ENCODE measurements around the gene PKNOX2. TPM values are rescaled to one million over a fixed set of nuclear protein-coding genes. Genes with fewer than 3 reads are reported as not detected.
A peak's percentile ranks its signal among the peaks of the same experiment; 100 is the strongest.

PKNOX2 gene
- total and polyA plus RNA-seq, 2 of the 4 experiments (the other 2 are of a cell fraction) = 0.72 to 2.3 TPM

GRCh38 chr11:125479137-125479536 is 314.6 kb downstream of the PKNOX2 start:
- no peak for DNase-seq
- H3K4me1 ChIP-seq (ENCODE audit: control insufficient read depth, insufficient read depth, low read length) = no peaks in the 10 kb centered on the region
- dilution Hi-C loops (cut with HindIII; ENCODE audit: low sequenced_read_pairs, unreplicated experiment) = no loop called here

More at GRCh38 chr11:125479137-125479536, 314.6 kb downstream of the PKNOX2 start:
- H3K9me3 ChIP-seq (ENCODE audit: control insufficient read depth, insufficient read depth, low read length) = no peaks in the 10 kb centered on the region
- BruUV-seq (replicated peaks) = no TSS peak
- no peak overlapping the region for H3K27ac ChIP-seq (ENCODE audit: insufficient read depth, low read length)
- H2BK15ac ChIP-seq (ENCODE audit: low read depth, low read length) = no peak overlapping the region
- no peak overlapping the region for H2BK120ac ChIP-seq (ENCODE audit: low read depth, low read length)
- H3K4me3 ChIP-seq (ENCODE audit: insufficient read depth, low read depth, low read length) = no peak overlapping the region
- H2AFZ ChIP-seq (replicated peaks; ENCODE audit: low read length, poor library complexity) = no peak overlapping the region
- no peak overlapping the region for H4K91ac ChIP-seq (ENCODE audit: insufficient read depth, low read depth, low read length)
- H3K9me1 ChIP-seq (ENCODE audit: insufficient read depth, low read length) = no peaks in the 10 kb centered on the region
- H3K56ac ChIP-seq (ENCODE audit: extremely low read depth, insufficient read depth, low read length) = no peak overlapping the region
- H2BK20ac ChIP-seq (ENCODE audit: low read depth, low read length) = no peak overlapping the region
- WGBS, 2 experiments (ENCODE audit: extremely low coverage in 2 of 2, insufficient read length in 1 of 2) = no CpG with 5 or more reads among the region's 3 CpGs
- H3K27me3 ChIP-seq (ENCODE audit: control insufficient read depth, insufficient read depth, low read length) = no peaks in the 10 kb centered on the region
- no peak overlapping the region for H4K8ac ChIP-seq (ENCODE audit: low read depth in 2 of 2, low read length in 2 of 2)
- H3K4me2 ChIP-seq (ENCODE audit: low read depth, low read length) = no peak overlapping the region
- no peak overlapping the region for H3K23ac ChIP-seq (ENCODE audit: low read depth, low read length)
- H4K5ac ChIP-seq (ENCODE audit: low read depth, low read length) = no peak overlapping the region
- no peak overlapping the region for H3K9ac ChIP-seq (ENCODE audit: low read depth, low read length)
- H2AK5ac ChIP-seq (ENCODE audit: low read depth, low read length) = no peak overlapping the region
- in situ Hi-C loops (cut with MboI; ENCODE audit: low sequenced_read_pairs) (no loop called here), intact Hi-C loops (cut with micrococcal nuclease) (no loop called here)
- ChIA-PET CTCF (no interaction called here), POLR2A (ENCODE audit: unreplicated experiment) (no interaction called here)
- no peaks in the 10 kb centered on the region for H4K20me1 ChIP-seq (ENCODE audit: insufficient read depth, low read length)
- TF ChIP-seq MAFK (IDR thresholded peaks at IDR 0.05; ENCODE audit: low read depth, low read length) (peak; percentile 52; the same call in 1 of the 2 replicates), POLR2A (IDR thresholded peaks at IDR 0.05; ENCODE audit: low read depth, low read length) (no peak)
- no peak overlapping the region for H3K18ac ChIP-seq (ENCODE audit: low read depth, low read length)
- no peak for ATAC-seq (ENCODE audit: low read depth)
- no peak overlapping the region for H2AK9ac ChIP-seq (replicated peaks; ENCODE audit: low read depth, low read length, poor library complexity)
- H3K14ac ChIP-seq (replicated peaks; ENCODE audit: low read depth, low read length) = no peak overlapping the region
- H2BK5ac ChIP-seq (ENCODE audit: low read depth, low read length, poor library complexity, severe bottlenecking) = no peak overlapping the region
- no peak overlapping the region for H3K4ac ChIP-seq (ENCODE audit: low read depth, low read length)
- H3K79me1 ChIP-seq (ENCODE audit: low read depth in 1 of 2, low read length in 2 of 2) = no peaks in the 10 kb centered on the region; a peak in 1 of 4 replicates
- peaks cover 10% of the 10 kb centered on the region for H3K36me3 ChIP-seq (ENCODE audit: control insufficient read depth, insufficient read depth, low read length)

All from IMR-90 (cell line).